GM12801 (cell line): ENCODE results near the gene OR1L8.
"Not testable (repeated sequence)": the region's sequence is repeated elsewhere in the genome, so short reads cannot be mapped to it uniquely, and the experiment has no call there.

Experiments used
- TF ChIP-seq, protein P1 (sequence below): IDR thresholded peaks from one replicate; pipeline ENCODE4 v1.5.1; 2011; ENCODE audit warnings: control low read depth; ENCODE audit not compliant: insufficient read length; ENCODE audit errors: extremely low read depth

OR1L8 gene

DNA sequence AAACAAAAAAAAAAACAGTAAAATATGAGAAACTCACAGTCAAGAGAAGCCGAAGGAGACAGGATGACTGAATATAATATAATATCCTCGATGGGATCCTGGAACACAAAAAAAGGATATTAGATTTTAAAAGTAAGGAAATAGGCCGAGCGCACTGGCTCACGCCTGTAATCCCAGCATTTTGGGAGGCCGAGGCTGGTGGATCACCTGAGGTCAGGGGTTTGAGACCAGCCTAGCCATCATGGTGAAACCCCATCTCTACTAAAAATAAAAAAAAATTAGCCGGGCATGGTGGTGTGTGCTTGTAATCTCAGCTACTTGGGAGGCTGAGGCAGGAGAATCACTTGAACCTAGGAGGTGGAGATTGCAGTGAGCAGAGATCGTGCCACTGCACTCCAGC lies at the start of gene OR1L8:
TSS of gene OR1L8 (minus strand) at position 101 of the 400 bp plus-strand sequence. CDS start 14,907 bp downstream, outside the sequence.
- TF ChIP-seq, protein P1, sequence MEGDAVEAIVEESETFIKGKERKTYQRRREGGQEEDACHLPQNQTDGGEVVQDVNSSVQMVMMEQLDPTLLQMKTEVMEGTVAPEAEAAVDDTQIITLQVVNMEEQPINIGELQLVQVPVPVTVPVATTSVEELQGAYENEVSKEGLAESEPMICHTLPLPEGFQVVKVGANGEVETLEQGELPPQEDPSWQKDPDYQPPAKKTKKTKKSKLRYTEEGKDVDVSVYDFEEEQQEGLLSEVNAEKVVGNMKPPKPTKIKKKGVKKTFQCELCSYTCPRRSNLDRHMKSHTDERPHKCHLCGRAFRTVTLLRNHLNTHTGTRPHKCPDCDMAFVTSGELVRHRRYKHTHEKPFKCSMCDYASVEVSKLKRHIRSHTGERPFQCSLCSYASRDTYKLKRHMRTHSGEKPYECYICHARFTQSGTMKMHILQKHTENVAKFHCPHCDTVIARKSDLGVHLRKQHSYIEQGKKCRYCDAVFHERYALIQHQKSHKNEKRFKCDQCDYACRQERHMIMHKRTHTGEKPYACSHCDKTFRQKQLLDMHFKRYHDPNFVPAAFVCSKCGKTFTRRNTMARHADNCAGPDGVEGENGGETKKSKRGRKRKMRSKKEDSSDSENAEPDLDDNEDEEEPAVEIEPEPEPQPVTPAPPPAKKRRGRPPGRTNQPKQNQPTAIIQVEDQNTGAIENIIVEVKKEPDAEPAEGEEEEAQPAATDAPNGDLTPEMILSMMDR = not testable (repeated sequence)

- TF ChIP-seq, protein P1 = no peak
These were observed 36.8 kb upstream of the OR1L8 start for GRCh38 chr9:122619996-122620395.

GRCh38 chr9:122614362-122614761 lies 31.2 kb upstream of the OR1L8 start, which contains the start of gene OR1Q1:
OR1Q1 (plus strand) TSS chr9:122614738; CDS start chr9:122614738, 0 bp downstream.
- TF ChIP-seq, protein P1 = no peak

GRCh38 chr9:122609804-122610203 lies 26.6 kb upstream of the OR1L8 start:
- TF ChIP-seq, protein P1 = no peak

DNA sequence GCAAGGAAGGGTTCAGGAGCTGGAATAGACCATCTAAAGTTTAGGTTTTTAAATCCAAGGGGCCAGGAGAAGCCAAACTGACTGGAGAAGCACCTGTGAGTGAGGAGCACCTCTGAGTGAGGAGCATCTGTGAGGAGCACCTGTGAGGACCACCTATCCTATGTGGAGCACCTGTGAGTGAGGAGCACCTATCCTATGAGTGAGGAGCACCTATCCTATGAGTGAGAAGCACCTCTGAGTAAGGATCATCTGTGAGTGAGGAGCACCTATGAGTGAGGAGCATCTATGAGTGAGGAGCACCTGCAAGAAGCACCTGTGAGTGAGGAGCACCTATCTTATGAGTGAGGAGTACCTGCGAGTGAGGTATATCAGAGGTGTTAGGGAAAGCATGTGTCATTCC lies 23.4 kb upstream of the OR1L8 start:
- TF ChIP-seq, protein P1 = no peak

DNA sequence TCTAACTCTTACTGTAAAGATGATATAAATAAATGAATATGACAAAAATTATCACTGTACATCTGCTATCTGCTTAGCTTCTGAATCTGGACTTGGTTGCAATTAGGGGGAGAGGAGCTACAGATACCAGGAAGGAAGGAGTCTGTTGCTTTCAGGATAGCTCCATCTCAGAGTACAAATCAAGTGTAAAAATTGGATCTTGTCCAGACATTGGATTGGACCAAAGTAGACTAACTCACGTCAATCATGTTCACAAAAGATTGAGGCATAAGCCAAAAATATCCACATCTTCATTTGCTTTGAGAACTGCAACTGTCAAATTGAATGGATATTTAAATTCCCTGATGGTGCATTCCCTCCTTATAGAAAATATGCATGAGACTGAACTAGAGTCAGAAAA lies 22.5 kb upstream of the OR1L8 start:
- TF ChIP-seq, protein P1 = no peak

DNA sequence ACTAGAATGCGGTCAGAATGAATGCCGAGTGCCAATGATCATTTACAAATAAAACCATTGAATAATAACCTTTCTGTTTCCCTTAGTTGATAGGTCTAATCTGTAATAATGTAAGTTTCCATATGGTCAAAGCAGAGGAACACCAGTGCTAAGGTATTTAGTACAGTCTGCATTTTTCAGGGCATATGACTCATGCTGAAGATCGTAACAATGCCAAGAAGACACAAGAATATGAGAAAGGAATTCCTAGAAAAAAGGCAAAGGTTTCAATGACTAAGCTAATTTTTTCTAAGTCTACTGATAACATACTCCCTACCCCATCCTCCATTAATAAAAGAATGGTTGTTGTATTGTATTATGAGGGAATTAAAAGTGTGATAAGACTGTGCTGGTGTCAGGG lies 2.8 kb downstream of the OR1L8 start:
- TF ChIP-seq, protein P1 = no peak
